Mucosa of gallbladder (tissue), 1 donor: Measurements from ENCODE around the gene STKLD1. TPM values are rescaled to one million over a fixed set of nuclear protein-coding genes. Genes with fewer than 3 reads are reported as not detected.

Source experiments
- DNase-seq: peaks from one replicate; pipeline ENCODE4 v3.0.0-alpha.2; 2020; ENCODE audit warnings: low spot score
- total RNA-seq: library from RNA; stranded (reverse); gene quantifications from one replicate; pipeline ENCODE4 v1.2.1, GENCODE V29; 2021
- donor health status: DM: no; HTN: no; CAD: no.

Gene STKLD1
- total RNA-seq, 1 donor from 2014 or later = 1.1 TPM

- DNase-seq = no peak
These were observed 30.6 kb upstream of the STKLD1 start for GRCh38 chr9:133345596-133345995.

- DNase-seq = no peak
These were observed 30.0 kb upstream of the STKLD1 start for GRCh38 chr9:133346021-133346785.

- DNase-seq = no peak
These were observed 28.6 kb upstream of the STKLD1 start for GRCh38 chr9:133347515-133347984.

GRCh38 chr9:133347985-133348717 is 28.0 kb upstream of the STKLD1 start, which contains the start of the genes MED22 and RPL7A:
MED22 (minus strand) TSS chr9:133348131; CDS start chr9:133346662, 1,469 bp downstream.
RPL7A (plus strand) TSS chr9:133348218; CDS start chr9:133348244, 26 bp downstream.
- DNase-seq = peak; percentile 98

GRCh38 chr9:133348718-133349573 is 27.2 kb upstream of the STKLD1 start:
- DNase-seq = no peak

- no peak for DNase-seq
These were observed 26.1 kb upstream of the STKLD1 start for GRCh38 chr9:133349965-133350616.

GRCh38 chr9:133351526-133351907 is 24.6 kb upstream of the STKLD1 start:
- DNase-seq = no peak

- DNase-seq = peak; percentile 39
These were observed 24.1 kb upstream of the STKLD1 start for GRCh38 chr9:133351908-133352634.

GRCh38 chr9:133352635-133353340 is 23.4 kb upstream of the STKLD1 start:
- DNase-seq = no peak

GRCh38 chr9:133353548-133353947 is 22.6 kb upstream of the STKLD1 start:
- DNase-seq = no peak

GRCh38 chr9:133354766-133355165 is 21.4 kb upstream of the STKLD1 start:
- no peak for DNase-seq

- DNase-seq = no peak
These were observed 20.2 kb upstream of the STKLD1 start for GRCh38 chr9:133355881-133356357.

- DNase-seq = peak; percentile 89
These were observed 19.6 kb upstream of the STKLD1 start, which contains the start of the genes SURF1 and SURF2 for GRCh38 chr9:133356391-133357091. SURF1 (minus strand) TSS chr9:133356487; CDS start chr9:133356453, 34 bp downstream. SURF2 (plus strand) TSS chr9:133356550; CDS start chr9:133356593, 43 bp downstream.

- DNase-seq = no peak
These were observed 18.5 kb upstream of the STKLD1 start for GRCh38 chr9:133357656-133358055.

- DNase-seq = no peak
These were observed 16.6 kb upstream of the STKLD1 start for GRCh38 chr9:133359399-133360175.

GRCh38 chr9:133360400-133361393 is 15.5 kb upstream of the STKLD1 start:
- DNase-seq = no peak
